DOHH2 (cell line): ENCODE data around the gene KNSTRN.

Experiments used
- H3F3A ChIP-seq: fragments of 200-600 bp; sonication (generic), shearing (Covaris generic); 2 replicates; pipeline ENCODE4 v1.6.0; 2016; ENCODE audit warnings: antibody characterized with exemption, mild to moderate bottlenecking; ENCODE audit not compliant: control insufficient read depth, insufficient read depth
- H3K27ac ChIP-seq: fragments of 200-600 bp; sonication (generic); 2 replicates; pipeline ENCODE4 v1.5.1; 2014; ENCODE audit warnings: low read depth, mild to moderate bottlenecking, low read length, moderate library complexity
- H3K27me3 ChIP-seq: fragments of 200-600 bp; sonication (generic); 2 replicates; pipeline ENCODE4 v1.6.1; 2014; ENCODE audit warnings: mild to moderate bottlenecking, low read length, mixed read lengths; ENCODE audit not compliant: control insufficient read depth
- H3K36me3 ChIP-seq: fragments of 200-600 bp; sonication (generic); 2 replicates; pipeline ENCODE4 v1.6.1; 2014; ENCODE audit warnings: mild to moderate bottlenecking, low read length, moderate library complexity, mixed read lengths; ENCODE audit not compliant: control insufficient read depth
- H3K4me1 ChIP-seq: fragments of 200-600 bp; sonication (generic); 2 replicates; pipeline ENCODE4 v1.6.1; 2014; ENCODE audit warnings: mild to moderate bottlenecking, low read length, mixed read lengths; ENCODE audit not compliant: control insufficient read depth
- H3K4me2 ChIP-seq: fragments of 200-600 bp; sonication (generic); 2 replicates; pipeline ENCODE4 v1.6.0; 2014; ENCODE audit warnings: mild to moderate bottlenecking, low read length, moderate library complexity
- H3K4me3 ChIP-seq: fragments of 200-600 bp; sonication (generic); 2 replicates; pipeline ENCODE4 v1.5.1; 2014; ENCODE audit warnings: mild to moderate bottlenecking, low read length, mixed read lengths
- H3K79me2 ChIP-seq: fragments of 200-600 bp; sonication (generic); 2 replicates; pipeline ENCODE4 v1.6.1; 2014; ENCODE audit warnings: mild to moderate bottlenecking, low read length, mixed read lengths; ENCODE audit not compliant: control insufficient read depth
- H3K9me2 ChIP-seq: fragments of 200-600 bp; sonication (generic); replicated peaks from 2 replicates; pipeline ENCODE4 v1.6.1; 2014; ENCODE audit warnings: mild to moderate bottlenecking, low read length, mixed read lengths; ENCODE audit not compliant: control insufficient read depth
- H3K9me3 ChIP-seq: fragments of 200-600 bp; sonication (generic); 2 replicates; pipeline ENCODE4 v1.6.1; 2014; ENCODE audit warnings: antibody characterized with exemption, low read length, mixed read lengths; ENCODE audit not compliant: control insufficient read depth, insufficient read depth
- H4K20me1 ChIP-seq: fragments of 200-600 bp; sonication (generic); 2 replicates; pipeline ENCODE4 v1.6.0; 2014; ENCODE audit warnings: low read depth, mild to moderate bottlenecking, antibody characterized with exemption, low read length, moderate library complexity; ENCODE audit not compliant: control insufficient read depth, insufficient read depth
- EZH2phosphoT487 ChIP-seq: fragments of 200-600 bp; sonication (generic); IDR thresholded peaks from 2 replicates; pipeline ENCODE4 v1.6.1; 2017; ENCODE audit warnings: borderline replicate concordance, mild to moderate bottlenecking, antibody characterized with exemption, low read length, moderate library complexity, mixed read lengths
- TF ChIP-seq, protein P1 (sequence below): fragments of 200-600 bp; sonication (generic); IDR thresholded peaks from one replicate; pipeline ENCODE4 v1.5.1; 2014; ENCODE audit warnings: antibody characterized with exemption, mild to moderate bottlenecking, low read depth, low read length; ENCODE audit not compliant: poor library complexity, severe bottlenecking

The KNSTRN gene

GRCh38 chr15:40398413-40398873 lies 15.9 kb downstream of the KNSTRN start:
- H3K4me2 ChIP-seq, result peak overlapping the region; percentile 45
- peaks cover 9% of the 10 kb centered on the region for H3F3A ChIP-seq
- no peaks in the 10 kb centered on the region; the same call in 1 of the 2 replicates for H3K9me3 ChIP-seq
- H3K27ac ChIP-seq, result 0 out of 2 replicates have a peak overlapping the region, but pooled peaks have one; percentile 1
- peaks cover 17% of the 10 kb centered on the region for H3K4me1 ChIP-seq
- H4K20me1 ChIP-seq, result no peaks in the 10 kb centered on the region
- TF ChIP-seq, protein P1, sequence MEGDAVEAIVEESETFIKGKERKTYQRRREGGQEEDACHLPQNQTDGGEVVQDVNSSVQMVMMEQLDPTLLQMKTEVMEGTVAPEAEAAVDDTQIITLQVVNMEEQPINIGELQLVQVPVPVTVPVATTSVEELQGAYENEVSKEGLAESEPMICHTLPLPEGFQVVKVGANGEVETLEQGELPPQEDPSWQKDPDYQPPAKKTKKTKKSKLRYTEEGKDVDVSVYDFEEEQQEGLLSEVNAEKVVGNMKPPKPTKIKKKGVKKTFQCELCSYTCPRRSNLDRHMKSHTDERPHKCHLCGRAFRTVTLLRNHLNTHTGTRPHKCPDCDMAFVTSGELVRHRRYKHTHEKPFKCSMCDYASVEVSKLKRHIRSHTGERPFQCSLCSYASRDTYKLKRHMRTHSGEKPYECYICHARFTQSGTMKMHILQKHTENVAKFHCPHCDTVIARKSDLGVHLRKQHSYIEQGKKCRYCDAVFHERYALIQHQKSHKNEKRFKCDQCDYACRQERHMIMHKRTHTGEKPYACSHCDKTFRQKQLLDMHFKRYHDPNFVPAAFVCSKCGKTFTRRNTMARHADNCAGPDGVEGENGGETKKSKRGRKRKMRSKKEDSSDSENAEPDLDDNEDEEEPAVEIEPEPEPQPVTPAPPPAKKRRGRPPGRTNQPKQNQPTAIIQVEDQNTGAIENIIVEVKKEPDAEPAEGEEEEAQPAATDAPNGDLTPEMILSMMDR, result no peak
- TF ChIP-seq EZH2phosphoT487, result no peak
- H3K27me3 ChIP-seq, result no peaks in the 10 kb centered on the region
- H3K4me3 ChIP-seq, result no peak overlapping the region
- no peaks in the 10 kb centered on the region for H3K79me2 ChIP-seq
- H3K36me3 ChIP-seq, result peaks cover 13% of the 10 kb centered on the region
- no peaks in the 10 kb centered on the region for H3K9me2 ChIP-seq

DNA sequence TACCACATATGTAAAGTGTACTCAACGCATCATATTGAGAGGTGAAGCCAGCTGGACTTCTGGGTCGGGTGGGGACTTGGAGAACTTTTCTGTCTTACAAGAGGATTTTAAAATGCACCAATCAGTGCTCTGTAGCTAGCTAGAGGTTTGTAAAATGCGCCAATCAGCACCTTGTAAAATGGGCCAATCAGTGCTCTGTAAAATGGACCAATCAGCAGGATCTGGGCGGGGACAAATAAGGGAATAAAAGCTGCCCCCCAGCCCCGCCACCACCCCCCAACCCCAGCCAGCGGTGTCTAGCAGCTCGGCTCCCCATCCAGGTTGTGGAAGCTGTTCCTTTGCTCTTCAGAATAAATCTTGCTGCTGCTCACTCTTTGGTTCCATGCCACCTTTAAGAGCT lies 16.8 kb downstream of the KNSTRN start:
- H4K20me1 ChIP-seq, result no peaks in the 10 kb centered on the region
- no peak overlapping the region for H3K4me2 ChIP-seq
- peaks cover 4% of the 10 kb centered on the region for H3K36me3 ChIP-seq
- H3K79me2 ChIP-seq, result no peaks in the 10 kb centered on the region
- peaks cover 17% of the 10 kb centered on the region for H3K4me1 ChIP-seq
- TF ChIP-seq EZH2phosphoT487, result no peak
- TF ChIP-seq, protein P1, result no peak
- H3K9me3 ChIP-seq, result no peaks in the 10 kb centered on the region; the same call in 1 of the 2 replicates
- no peaks in the 10 kb centered on the region for H3K27me3 ChIP-seq
- no peak overlapping the region for H3K4me3 ChIP-seq
- H3F3A ChIP-seq, result peaks cover 9% of the 10 kb centered on the region
- no peaks in the 10 kb centered on the region for H3K9me2 ChIP-seq
- H3K27ac ChIP-seq, result no peak overlapping the region

DNA sequence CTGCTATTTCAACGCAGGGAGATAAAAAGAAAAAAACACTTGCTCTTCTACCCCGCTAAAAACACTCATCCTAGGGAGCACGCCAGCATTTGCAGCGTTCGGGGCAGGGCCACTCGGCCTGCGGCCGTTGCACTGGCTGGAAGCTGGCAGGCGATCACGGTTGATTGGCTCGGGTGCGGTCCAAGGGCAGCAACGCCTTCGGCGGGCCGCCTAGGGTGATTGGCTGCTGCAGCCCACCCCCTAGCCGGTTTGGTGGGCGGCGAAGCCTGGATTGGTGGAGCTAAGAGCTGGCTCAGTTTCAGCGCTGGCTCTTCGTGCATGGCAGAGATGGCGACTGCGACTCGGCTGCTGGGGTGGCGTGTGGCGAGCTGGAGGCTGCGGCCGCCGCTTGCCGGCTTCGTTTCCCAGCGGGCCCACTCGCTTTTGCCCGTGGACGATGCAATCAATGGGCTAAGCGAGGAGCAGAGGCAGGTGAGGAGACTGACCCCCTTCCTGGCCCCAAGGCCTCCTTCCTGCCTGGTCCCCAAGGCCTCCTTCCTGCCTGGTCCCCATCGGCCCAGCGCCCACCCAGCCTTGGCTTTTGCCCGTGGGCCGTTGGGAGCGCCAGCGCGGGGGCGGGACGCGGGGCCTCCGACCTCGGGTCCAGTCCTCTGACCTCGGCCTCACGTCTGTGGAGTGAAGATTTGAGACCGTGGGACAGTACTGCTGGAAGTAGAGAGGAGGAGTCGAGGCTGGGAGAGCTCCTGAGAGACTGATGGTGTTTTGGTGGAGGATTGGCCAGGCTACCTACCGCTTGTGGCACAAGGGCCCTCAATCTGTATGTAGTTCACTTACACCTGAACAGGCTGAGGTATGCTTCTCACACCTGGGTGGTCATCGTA lies 23.2 kb downstream of the KNSTRN start, which contains the start of gene IVD:
Gene IVD (plus strand): TSS at position 295 of the 881 bp plus-strand sequence. CDS start 33 bp downstream, at position 328.
- peak within 1 kb of the TSS; percentile 79 for H3K4me3 ChIP-seq

More for the DNA sequence above, 23.2 kb downstream of the KNSTRN start, which contains the start of gene IVD:
- Histone ChIP-seq H4K20me1 (no peaks in the 10 kb centered on the region), H3K4me2 (peak within 1 kb of the TSS; percentile 82), H3F3A (no peaks in the 10 kb centered on the region), H3K79me2 (peaks cover 9% of the 10 kb centered on the region), H3K9me3 (no peaks in the 10 kb centered on the region), H3K27me3 (no peaks in the 10 kb centered on the region), H3K36me3 (peaks cover 14% of the 10 kb centered on the region), H3K4me1 (peaks cover 28% of the 10 kb centered on the region), H3K9me2 (no peaks in the 10 kb centered on the region), H3K27ac (no peak within 1 kb of the TSS)
- TF ChIP-seq, protein P1, result no peak
- TF ChIP-seq EZH2phosphoT487, result no peak
